ENCODE measurements around the gene ADAMTSL1. TPM values are rescaled to one million over a fixed set of nuclear protein-coding genes. Genes with fewer than 3 reads are reported as not detected.

The ADAMTSL1 gene
- total RNA-seq, 2 experiments from 2014 or later: not detected

DNA sequence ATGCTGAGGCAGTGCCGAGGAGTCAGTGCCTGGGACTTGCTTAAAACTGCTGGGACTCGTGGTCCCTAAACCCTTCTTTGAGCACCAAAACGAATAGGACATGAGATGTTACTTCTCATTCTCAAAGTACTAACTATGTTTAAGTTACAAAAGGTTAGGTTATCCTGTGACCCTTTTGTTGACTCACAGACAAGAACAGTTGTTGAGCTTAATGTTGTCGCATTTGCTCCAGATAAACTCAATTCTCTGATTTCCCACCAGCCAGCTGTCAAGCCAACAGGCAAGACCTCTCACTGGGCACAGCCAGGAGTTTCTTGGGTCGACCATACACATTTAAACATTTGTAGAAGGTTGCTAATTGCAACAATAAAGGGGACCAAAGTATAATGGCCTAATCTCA lies 249.4 kb downstream of the ADAMTSL1 start:
- no peak for DNase-seq (ENCODE audit: low spot score)
- H3K36me3 ChIP-seq (ENCODE audit: insufficient read depth, low read length): no peaks in the 10 kb centered on the region
- TF ChIP-seq EZH2phosphoT487 (IDR thresholded peaks at IDR 0.05; ENCODE audit: borderline replicate concordance, low read depth, low read length): no peak
- TF ChIP-seq, protein P1, sequence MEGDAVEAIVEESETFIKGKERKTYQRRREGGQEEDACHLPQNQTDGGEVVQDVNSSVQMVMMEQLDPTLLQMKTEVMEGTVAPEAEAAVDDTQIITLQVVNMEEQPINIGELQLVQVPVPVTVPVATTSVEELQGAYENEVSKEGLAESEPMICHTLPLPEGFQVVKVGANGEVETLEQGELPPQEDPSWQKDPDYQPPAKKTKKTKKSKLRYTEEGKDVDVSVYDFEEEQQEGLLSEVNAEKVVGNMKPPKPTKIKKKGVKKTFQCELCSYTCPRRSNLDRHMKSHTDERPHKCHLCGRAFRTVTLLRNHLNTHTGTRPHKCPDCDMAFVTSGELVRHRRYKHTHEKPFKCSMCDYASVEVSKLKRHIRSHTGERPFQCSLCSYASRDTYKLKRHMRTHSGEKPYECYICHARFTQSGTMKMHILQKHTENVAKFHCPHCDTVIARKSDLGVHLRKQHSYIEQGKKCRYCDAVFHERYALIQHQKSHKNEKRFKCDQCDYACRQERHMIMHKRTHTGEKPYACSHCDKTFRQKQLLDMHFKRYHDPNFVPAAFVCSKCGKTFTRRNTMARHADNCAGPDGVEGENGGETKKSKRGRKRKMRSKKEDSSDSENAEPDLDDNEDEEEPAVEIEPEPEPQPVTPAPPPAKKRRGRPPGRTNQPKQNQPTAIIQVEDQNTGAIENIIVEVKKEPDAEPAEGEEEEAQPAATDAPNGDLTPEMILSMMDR (conservative IDR thresholded peaks at IDR 0.05; ENCODE audit: low read length): no peak
- no peak overlapping the region for H3K4me3 ChIP-seq (ENCODE audit: low read depth, low read length, poor library complexity, severe bottlenecking)
- BruUV-seq (replicated peaks): no TSS peak
- H3K79me2 ChIP-seq (ENCODE audit: insufficient read depth, low read depth, low read length): no peaks in the 10 kb centered on the region
- H3K9me3 ChIP-seq (ENCODE audit: low read length): no peaks in the 10 kb centered on the region
- no peak overlapping the region for H2AFZ ChIP-seq (ENCODE audit: low read length)
- H3K27ac ChIP-seq (ENCODE audit: low read depth, low read length, poor library complexity, severe bottlenecking): no peak overlapping the region
- H3K4me2 ChIP-seq (ENCODE audit: low read length): no peak overlapping the region
- H3K4me1 ChIP-seq (ENCODE audit: insufficient read depth, low read length, poor library complexity, severe bottlenecking): no peaks in the 10 kb centered on the region
- H3K9me2 ChIP-seq (ENCODE audit: insufficient read depth, low read length): no peaks in the 10 kb centered on the region
- ChIA-PET CTCF (ENCODE audit: unreplicated experiment) (no interaction called here), POLR2A (no interaction called here)
- no peaks in the 10 kb centered on the region for H4K20me1 ChIP-seq (ENCODE audit: insufficient read depth, low read length)
- intact Hi-C loops (cut with micrococcal nuclease; ENCODE audit: unreplicated experiment): no loop called here

DNA sequence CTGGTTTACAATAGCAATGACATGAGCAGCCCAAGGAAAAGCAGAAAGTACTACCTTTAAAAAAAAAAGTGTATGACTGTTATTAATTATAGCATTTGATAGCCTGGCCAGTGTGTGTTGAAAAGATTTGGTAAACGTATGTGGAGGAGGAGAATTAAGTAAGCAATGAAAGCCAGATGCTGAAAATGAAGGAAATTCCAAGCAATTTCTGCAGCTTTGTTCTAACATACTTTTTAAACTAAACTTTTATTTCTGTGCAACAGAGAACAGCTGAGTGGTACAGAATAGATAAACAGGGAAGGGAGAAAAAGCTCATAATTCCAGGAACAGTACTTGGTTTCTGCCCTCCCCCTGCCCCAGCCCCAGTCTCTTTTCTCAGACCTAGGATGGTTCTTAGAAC lies 252.6 kb downstream of the ADAMTSL1 start:
- no peaks in the 10 kb centered on the region for H4K20me1 ChIP-seq (ENCODE audit: insufficient read depth, low read length)
- H3K9me2 ChIP-seq (ENCODE audit: insufficient read depth, low read length): no peaks in the 10 kb centered on the region
- intact Hi-C loops (cut with micrococcal nuclease; ENCODE audit: unreplicated experiment): no loop called here
- no peak overlapping the region for H3K4me3 ChIP-seq (ENCODE audit: low read depth, low read length, poor library complexity, severe bottlenecking)
- ChIA-PET CTCF (ENCODE audit: unreplicated experiment) (interaction anchor here (0.6 kb wide), 1 partner anchor 52 kb away, joined by 4 read pairs; no protein-coding TSS in a partner anchor), POLR2A (interaction anchor here (0.6 to 1.2 kb wide), 2 partner anchors 390 to 428 kb away, joined by 3 to 4 read pairs; no protein-coding TSS in a partner anchor)
- H3K9me3 ChIP-seq (ENCODE audit: low read length): no peaks in the 10 kb centered on the region
- no peaks in the 10 kb centered on the region for H3K4me1 ChIP-seq (ENCODE audit: insufficient read depth, low read length, poor library complexity, severe bottlenecking)
- no peaks in the 10 kb centered on the region for H3K36me3 ChIP-seq (ENCODE audit: insufficient read depth, low read length)
- H3K27ac ChIP-seq (ENCODE audit: low read depth, low read length, poor library complexity, severe bottlenecking): no peak overlapping the region
- no peak overlapping the region for H3K4me2 ChIP-seq (ENCODE audit: low read length)
- H3K79me2 ChIP-seq (ENCODE audit: insufficient read depth, low read depth, low read length): no peaks in the 10 kb centered on the region
- no TSS peak for BruUV-seq (replicated peaks)
- TF ChIP-seq, protein P1 (conservative IDR thresholded peaks at IDR 0.05; ENCODE audit: low read length): no peak
- no peak for TF ChIP-seq EZH2phosphoT487 (IDR thresholded peaks at IDR 0.05; ENCODE audit: borderline replicate concordance, low read depth, low read length)
- H2AFZ ChIP-seq (ENCODE audit: low read length): no peak overlapping the region
- DNase-seq (ENCODE audit: low spot score): no peak

DNA sequence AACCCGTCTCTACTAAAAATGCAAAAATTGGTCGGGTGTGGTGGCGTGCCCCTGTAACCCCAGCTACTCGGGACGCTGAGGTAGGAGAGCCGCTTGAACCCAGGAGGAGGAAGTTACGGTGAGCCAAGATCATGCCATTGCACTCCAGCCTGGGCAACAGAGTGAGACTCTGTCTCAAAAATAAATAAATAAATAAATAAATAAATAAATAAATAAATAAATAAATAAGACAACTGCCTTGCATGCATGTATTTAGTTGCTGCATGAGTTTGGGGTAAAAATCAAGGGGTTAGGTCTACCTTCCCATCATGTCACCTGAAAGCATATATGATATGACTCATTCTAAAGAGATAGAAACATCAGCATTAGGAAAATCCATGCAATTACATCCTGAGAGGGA lies 254.0 kb downstream of the ADAMTSL1 start:
- TF ChIP-seq, protein P1 (conservative IDR thresholded peaks at IDR 0.05; ENCODE audit: low read length): no peak
- TF ChIP-seq EZH2phosphoT487 (IDR thresholded peaks at IDR 0.05; ENCODE audit: borderline replicate concordance, low read depth, low read length): no peak
- Histone ChIP-seq H3K9me2 (ENCODE audit: insufficient read depth, low read length) (no peaks in the 10 kb centered on the region), H3K4me1 (ENCODE audit: insufficient read depth, low read length, poor library complexity, severe bottlenecking) (no peaks in the 10 kb centered on the region), H2AFZ (ENCODE audit: low read length) (no peak overlapping the region), H3K79me2 (ENCODE audit: insufficient read depth, low read depth, low read length) (no peaks in the 10 kb centered on the region), H3K36me3 (ENCODE audit: insufficient read depth, low read length) (no peaks in the 10 kb centered on the region), H4K20me1 (ENCODE audit: insufficient read depth, low read length) (no peaks in the 10 kb centered on the region), H3K9me3 (ENCODE audit: low read length) (no peaks in the 10 kb centered on the region), H3K4me3 (ENCODE audit: low read depth, low read length, poor library complexity, severe bottlenecking) (no peak overlapping the region), H3K27ac (ENCODE audit: low read depth, low read length, poor library complexity, severe bottlenecking) (no peak overlapping the region), H3K4me2 (ENCODE audit: low read length) (no peak overlapping the region)
- DNase-seq (ENCODE audit: low spot score): no peak
- no TSS peak for BruUV-seq (replicated peaks)
- CTCF ChIA-PET (ENCODE audit: unreplicated experiment): no interaction called here
- intact Hi-C loops (cut with micrococcal nuclease; ENCODE audit: unreplicated experiment): no loop called here
- POLR2A ChIA-PET: no interaction called here
